Measurements from ENCODE around the gene BCR.

DNA sequence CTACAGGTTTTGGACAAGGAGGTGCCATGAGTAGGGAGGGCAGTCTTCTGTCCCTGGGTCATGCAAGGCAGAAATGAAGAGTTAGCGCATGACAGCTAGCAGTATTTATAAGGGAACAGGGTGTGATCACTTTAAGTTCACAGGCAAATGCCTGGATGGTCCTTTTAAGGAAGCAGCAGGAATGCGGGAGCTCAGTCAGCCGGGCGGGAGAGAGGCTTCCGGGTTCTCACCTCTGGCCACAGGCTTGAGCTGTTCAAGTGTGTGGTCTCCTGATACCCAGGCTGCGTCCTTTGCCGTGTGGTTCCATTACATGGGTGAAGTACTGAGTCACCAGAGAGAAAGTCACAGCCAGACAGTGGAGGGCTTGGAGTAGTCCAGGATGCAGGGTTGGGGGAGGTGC, 105.4 kb downstream of the BCR start:
- TF ChIP-seq CTCF (IDR thresholded peaks at IDR 0.05), result no peak
- TF ChIP-seq EP300 (IDR thresholded peaks at IDR 0.05; ENCODE audit: low read depth), result no peak

All from transverse colon (tissue), 3 donors.